NCI-H128 (cell line): Measurements from ENCODE around the gene TSSC4.

ENCODE experiments used
- DNase-seq: peaks from one replicate; lab custom pipeline; 2025; ENCODE audit not compliant: unreplicated experiment; lab: John Stamatoyannopoulos, UW

TSSC4 gene

DNA sequence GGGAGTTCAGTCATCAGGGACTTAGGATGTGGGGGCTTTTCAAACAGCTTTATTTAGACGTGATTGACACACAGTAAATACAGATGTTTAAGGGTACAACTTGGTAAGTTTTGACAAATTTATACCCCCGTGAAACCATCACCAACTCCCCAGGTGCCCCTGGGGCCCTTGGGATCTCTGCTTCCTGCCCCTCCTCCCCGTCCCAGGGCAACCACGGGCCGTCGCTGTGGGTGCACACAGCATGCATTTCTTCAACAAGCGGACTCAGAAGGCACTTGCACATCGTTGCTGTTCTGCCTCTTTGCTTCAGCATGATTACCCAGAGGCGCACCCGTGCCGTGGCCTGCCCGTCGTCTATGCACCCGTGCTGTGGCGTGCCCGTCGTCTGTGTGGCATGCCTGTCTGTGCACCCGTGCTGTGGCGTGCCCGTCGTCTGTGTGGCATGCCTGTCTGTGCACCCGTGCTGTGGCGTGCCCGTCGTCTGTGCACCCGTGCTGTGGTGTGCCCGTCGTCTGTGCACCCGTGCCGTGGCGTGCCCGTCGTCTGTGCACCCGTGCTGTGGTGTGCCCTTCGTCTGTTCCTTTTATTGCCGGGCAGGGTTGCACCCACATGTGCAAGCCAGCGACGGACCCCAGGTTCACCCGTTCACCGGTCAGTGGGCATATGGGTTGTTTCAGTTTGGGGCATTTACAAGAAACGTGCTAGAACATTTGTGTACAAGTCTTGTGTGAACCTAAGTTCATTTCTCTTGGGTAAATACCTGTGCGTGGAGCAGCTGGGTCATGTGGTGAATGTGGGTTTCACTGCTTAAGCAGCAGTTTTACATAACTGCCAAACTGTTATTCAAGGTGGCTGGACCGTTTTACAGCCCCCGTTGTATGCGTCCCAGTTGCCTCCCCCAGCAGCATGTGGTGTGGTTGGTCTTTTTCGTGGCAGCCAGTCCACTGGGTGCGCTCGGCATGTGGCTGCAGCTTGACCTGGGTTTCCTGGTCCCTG is 15.1 kb upstream of the TSSC4 start:
- DNase-seq = no peak

- no peak for DNase-seq
These were observed 14.0 kb upstream of the TSSC4 start for GRCh38 chr11:2386591-2386990.

DNA sequence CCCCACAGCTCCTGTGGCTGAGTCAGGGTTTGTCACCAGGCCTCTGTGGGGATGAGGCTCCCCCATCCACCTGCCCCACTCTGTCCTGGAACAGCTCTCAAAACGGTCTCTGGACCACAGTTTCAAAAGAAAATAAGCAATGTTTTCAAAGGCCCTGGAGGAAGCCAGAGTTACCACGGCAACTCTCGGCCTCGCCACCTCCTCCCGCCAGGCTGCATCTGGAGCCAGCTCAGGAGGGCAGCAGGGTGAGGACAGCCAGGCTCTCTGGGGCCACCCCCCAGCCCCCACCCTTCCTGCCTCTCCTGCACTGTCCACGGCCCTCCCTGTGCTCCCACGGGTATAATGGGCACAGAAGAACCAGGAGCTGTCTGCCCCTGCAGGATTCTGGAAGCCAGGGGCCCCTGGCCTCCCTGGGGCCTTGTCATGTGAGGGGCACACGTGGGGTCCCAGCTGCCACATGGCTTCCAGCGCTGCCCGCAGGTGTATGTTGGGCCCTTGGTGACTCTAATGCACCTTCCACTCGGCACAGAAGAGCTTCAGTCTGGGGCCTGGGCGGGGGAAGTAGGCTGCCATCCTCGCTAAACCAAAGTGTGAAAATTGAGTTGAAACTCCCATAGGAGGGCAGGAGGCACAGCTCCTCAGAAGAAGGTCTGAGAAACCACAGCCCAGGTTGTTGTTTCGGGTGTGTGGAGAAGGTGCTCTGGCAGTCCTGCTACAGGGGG is 13.1 kb upstream of the TSSC4 start:
- no peak for DNase-seq

GRCh38 chr11:2388431-2389376 is 11.8 kb upstream of the TSSC4 start:
- DNase-seq = no peak

DNA sequence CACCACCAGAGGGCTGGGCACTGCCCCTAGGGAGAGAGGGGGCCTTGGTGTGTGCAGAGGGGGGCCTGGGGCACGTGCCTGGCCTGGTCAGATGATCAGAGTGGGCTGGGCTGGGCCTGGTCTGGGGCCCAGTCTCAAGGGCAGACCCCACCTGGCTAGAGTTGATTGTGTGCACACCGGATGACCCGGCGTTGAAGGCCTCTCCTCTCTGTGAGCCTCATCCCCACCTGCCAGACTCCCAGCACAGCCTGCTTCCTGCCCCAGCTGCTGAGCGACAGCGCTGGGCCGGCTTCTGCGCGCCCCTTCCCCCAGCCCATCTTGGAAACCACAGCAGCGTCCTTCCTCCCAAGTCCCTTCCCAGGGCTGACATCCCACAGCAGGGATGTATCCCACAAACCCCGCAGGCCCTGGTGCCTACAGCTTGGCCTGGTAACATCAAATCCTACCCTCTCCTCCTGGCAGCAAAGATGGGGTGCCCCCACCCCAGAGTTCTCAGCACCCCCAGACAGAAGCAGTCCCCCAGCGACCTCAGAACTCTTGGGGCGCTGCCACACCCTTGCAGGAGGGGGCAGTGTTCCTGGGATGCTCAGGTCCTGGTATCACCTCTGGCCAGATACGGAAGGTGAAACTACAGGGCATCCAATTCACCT is 11.0 kb upstream of the TSSC4 start:
- DNase-seq = no peak

DNA sequence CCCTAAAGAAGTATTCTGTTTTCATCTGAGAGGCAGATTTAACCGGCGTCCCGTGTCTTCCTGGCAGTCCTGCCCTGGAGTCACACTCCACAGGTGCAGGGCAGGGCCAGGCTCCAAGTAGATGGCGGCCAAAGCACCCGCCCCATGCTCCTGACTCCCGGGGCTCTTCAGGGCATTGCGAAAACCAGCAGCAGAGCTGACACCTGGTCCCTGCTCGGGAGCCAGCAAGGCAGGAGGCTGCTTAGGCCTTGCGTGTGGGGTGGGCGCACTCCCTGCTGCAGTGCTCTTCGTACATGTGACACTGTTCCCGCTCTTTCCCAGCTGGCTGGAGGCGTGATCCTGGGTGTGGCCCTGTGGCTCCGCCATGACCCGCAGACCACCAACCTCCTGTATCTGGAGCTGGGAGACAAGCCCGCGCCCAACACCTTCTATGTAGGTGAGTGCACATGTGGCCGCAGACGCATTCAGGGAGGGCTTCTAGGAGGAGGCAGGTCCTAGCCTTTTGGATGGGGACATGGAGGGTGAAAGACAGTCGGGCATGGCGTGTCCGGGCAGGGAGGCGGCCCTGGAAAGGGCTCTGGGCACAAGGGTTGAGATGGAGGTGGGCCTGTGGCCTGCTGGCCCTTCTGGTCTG is 10.3 kb upstream of the TSSC4 start:
- DNase-seq = no peak

GRCh38 chr11:2390725-2391151 is 9.8 kb upstream of the TSSC4 start:
- DNase-seq = no peak

DNA sequence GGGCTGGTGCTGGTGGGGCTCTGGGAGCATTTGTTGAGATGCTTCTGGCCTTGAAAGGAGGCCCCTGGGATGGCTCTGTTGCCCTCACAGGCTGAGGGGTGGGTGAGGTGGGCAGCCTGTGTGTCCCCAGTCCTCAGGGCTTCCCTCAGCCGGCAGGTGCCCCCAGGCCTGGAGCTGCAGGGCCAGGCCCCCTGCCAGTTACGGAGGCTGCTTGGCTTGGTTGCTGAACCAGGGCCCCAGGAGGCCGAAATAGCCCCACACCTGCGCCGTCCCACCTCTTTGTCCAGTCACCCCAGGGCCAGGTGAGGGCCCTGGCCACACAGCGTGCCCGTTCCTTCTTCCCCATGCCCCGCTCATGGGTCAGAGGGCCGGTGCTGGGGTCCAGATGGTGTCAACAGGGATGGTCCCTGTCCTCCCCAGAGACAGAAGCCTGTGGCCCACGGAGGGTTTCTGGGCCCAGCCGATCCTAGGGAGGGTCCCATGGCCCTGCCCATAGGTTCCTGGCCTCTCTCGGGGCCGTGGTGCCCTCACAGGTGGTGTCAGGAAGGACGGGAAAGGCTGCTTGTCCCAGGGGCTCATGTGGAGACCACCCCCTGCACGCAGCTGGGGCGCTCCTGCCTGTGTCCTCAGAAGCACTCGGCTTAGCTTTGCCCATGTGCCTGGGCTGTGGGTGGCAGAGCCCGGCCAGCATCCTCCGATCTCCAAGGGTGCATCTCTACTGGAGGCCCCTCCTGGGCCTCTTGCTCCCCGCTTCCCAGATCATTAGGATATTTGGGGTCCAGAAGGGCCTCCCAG is 9.2 kb upstream of the TSSC4 start:
- no peak for DNase-seq

DNA sequence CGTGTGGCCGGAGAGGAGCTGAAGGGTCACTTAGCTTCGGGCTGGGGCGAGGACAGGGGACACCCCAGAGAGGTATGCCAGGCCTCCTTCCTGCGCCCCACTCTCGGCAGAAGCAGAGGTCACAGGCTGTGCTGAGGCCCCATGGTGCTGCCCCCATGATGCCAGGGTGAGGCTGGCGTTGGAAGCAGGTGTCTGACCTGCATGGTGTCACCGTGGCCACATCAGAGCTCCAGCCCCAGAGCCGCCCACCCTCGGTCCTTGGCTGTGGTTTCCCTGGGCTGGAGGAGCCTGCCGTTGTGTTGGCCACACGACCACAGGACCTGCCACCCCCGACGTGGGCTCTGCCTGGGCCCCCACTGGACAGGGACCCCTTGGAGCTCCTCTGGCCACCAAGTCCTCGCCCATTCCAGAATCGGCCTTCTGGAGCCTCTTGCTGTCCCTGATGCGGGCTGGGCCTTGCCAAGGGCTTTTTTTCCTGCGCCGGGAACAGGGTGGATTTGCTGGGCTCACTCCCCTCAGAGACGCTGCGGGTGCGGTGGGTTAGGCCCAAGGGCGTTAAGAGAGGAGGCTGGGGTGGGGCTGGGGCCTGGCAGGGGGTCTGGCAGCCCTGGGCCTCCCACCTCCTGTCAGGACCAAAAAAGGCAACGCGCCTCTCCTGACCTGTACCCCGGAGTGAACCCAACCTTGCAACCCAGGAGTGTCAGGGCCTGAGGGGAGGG is 8.2 kb upstream of the TSSC4 start:
- no peak for DNase-seq

GRCh38 chr11:2393111-2393868 is 7.3 kb upstream of the TSSC4 start:
- no peak for DNase-seq

DNA sequence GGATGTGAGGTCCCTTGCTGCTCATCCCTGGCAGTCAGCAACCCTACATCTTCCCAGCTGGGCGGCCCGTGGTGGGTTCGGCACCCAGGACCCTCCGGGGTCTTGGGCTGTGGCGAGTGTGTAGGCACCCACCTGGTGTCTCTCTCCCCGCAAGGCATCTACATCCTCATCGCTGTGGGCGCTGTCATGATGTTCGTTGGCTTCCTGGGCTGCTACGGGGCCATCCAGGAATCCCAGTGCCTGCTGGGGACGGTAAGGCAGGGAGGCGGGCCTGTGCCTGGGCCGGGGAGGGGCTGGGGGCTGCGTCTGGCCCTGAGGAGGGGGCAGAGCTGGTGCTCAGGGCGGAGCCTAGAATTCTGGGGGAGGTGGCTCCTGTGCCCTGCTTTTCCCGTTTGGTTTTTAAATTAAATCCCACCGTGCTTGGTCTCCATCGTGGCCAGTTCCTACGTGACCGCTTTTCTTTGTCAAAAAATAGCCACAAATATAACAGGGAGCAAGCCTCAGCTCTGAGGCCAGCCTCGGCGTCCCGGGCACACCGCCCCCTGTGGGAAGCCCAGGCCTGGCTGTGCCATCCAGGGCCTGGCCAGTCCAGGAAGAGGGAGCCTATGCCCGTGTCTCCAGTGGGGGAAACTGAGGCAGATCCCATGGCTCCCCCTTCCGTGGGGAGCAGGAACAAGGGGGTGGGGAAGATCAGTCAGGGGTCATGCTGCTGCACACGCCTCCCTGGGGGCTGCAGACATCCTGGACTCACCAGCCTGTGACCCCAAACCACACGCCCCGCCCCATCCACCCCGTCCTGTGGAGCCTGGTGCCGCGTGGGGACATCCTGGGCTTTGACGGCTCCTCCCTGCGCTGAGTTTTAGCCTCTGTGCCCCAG is 6.4 kb upstream of the TSSC4 start:
- DNase-seq = no peak

- no peak for DNase-seq
These were observed 5.8 kb upstream of the TSSC4 start for GRCh38 chr11:2394818-2395105.

DNA sequence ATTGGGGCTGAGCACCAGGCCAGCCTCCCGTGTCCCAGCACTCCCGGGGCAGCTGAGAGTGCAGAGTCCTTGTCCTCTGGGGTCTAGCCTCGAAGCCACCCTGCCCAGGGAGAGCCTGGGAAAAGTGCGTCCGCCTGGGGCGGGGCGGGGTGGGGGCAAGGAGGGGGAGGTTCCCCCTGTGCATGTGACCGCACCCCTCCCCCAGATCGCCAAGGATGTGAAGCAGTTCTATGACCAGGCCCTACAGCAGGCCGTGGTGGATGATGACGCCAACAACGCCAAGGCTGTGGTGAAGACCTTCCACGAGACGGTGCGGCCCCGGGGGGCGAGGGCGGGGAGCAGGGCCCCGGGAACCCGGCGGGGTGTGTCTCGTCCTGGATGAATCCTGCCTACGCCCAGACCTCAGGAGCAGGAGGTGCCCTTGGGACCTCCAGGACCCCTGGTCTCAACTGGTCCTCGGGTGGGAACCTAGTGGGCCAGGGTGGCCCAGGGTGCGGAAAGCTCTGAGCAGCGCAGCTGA is 5.3 kb upstream of the TSSC4 start:
- no peak for DNase-seq

- DNase-seq = no peak
These were observed 4.7 kb upstream of the TSSC4 start for GRCh38 chr11:2395856-2396255.

- no peak for DNase-seq
These were observed 4.1 kb upstream of the TSSC4 start for GRCh38 chr11:2396471-2396870.

DNA sequence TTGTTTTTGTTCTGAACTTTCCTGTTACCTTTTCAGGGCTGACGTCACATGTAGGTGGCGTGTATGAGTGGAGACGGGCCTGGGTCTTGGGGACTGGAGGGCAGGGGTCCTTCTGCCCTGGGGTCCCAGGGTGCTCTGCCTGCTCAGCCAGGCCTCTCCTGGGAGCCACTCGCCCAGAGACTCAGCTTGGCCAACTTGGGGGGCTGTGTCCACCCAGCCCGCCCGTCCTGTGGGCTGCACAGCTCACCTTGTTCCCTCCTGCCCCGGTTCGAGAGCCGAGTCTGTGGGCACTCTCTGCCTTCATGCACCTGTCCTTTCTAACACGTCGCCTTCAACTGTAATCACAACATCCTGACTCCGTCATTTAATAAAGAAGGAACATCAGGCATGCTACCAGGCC is 3.5 kb upstream of the TSSC4 start:
- DNase-seq = no peak
